GM18505 (cell line): Measurements from ENCODE around the gene AATK.

Source experiments
- ATAC-seq: cut with Tn5 transposase; IDR thresholded peaks from one replicate; pipeline ENCODE4 v1.9.1; 2021; ENCODE audit not compliant: unreplicated experiment
- POLR2A ChIP-seq: IDR thresholded peaks from 4 replicates; pipeline ENCODE4 v1.6.1; 2011; ENCODE audit warnings: borderline replicate concordance; ENCODE audit not compliant: insufficient read depth, insufficient read length; ENCODE audit errors: extremely low read depth

The AATK gene

DNA sequence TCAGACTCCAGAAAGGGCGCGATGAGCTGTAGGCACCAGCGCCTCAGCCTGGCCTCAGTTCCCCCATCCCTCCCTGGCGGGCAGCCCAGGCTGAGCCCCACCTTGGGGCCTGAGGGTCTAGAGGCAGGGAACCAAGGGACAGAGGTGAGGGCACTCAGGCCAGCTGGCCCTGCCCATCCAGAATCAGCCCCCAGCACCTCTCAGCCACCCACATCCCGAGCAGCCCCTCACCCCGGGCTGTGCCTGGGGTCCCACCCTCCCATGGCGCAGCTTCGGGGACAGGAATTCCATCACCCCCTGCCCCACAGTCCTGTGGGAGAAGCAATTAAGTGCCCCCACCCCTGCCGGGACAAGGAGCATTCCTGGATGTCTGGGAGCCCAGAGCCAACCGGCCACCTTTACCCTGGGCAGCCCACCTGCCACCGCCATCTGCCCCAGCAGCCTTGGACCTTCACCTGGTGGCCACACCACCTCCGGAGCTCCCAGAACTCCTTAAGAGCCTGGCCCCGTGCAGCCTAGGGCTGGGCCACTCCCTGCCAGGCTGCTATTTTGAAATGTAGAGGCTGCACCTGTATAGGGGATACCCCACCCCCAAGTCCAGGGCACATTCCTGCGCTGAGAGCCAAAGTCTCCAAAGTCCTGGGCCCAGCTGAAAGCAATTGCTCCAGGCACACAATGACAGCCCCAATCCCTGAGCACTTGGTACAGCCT lies 34.4 kb downstream of the AATK start:
- TF ChIP-seq POLR2A, result no peak
- ATAC-seq, result no peak

- ATAC-seq, result no peak
- TF ChIP-seq POLR2A, result no peak
These were observed 35.3 kb downstream of the AATK start for GRCh38 chr17:81130385-81131361.

GRCh38 chr17:81129711-81130367 lies 36.2 kb downstream of the AATK start:
- no peak for TF ChIP-seq POLR2A

DNA sequence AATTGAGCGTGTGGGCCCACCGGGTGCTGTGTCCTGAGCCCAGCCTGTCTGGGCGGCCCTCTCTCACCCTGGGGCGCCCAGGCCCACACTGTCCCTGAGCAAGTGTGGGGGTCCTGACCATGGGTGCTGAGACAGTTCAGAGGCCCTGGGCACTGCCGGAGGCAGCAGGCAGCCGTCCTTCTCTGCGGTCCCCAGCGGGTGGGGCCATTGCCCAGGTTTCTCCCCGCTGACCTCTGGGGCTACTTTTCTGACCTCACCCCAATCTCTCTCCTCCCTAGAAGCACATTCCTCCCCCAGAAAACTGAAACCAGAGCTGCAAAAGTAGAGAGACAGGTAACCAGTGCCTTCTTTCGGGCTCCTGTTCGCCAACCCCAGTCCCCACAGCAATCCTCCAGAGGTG lies 36.7 kb downstream of the AATK start:
- no peak for ATAC-seq
- no peak for TF ChIP-seq POLR2A

More at GRCh38 chr17:81129711-81130367, 36.2 kb downstream of the AATK start:
- no peak for ATAC-seq

DNA sequence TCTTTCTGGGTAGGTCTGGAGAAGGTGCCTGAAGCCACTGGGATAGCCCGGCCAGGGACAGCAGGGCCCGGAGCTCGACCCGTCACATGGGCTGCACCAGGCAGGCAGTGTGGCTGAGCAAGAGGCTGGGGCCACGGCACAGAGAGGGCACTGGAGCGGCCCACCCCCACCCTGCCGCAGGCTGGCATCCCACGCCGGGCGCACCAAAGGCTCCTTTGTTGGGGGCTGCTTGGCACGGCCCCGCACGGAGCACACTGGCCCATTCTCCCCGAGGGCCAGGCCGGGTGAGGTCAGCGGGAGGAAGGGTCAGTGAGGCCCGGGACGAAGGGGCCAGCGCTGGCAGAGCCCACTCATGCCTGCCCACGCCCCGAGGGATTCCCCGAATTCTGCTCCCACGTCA lies 37.2 kb downstream of the AATK start:
- no peak for TF ChIP-seq POLR2A
- no peak for ATAC-seq

- ATAC-seq, result no peak
These were observed 37.7 kb downstream of the AATK start for GRCh38 chr17:81128338-81128737.

GRCh38 chr17:81127526-81128177 lies 38.4 kb downstream of the AATK start:
- no peak for ATAC-seq
- TF ChIP-seq POLR2A, result no peak

More at GRCh38 chr17:81128338-81128737, 37.7 kb downstream of the AATK start:
- no peak for TF ChIP-seq POLR2A

DNA sequence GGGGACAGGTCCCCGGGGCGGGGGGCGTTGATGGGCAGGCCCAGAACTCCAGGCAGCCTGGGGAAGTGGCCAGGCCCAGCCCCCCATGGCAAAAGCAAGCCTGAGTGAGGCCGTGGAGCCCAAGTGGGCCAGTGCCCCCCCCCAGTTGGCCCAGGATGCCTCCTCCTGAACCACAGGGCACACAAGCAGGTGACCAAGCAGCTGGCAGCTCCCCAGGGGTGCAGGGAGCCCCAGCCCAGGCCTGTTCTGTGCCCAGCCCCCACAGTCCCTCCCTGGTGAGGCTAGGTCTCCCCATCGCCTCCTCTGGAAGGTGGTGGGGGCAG lies 38.9 kb downstream of the AATK start:
- no peak for ATAC-seq
- no peak for TF ChIP-seq POLR2A

DNA sequence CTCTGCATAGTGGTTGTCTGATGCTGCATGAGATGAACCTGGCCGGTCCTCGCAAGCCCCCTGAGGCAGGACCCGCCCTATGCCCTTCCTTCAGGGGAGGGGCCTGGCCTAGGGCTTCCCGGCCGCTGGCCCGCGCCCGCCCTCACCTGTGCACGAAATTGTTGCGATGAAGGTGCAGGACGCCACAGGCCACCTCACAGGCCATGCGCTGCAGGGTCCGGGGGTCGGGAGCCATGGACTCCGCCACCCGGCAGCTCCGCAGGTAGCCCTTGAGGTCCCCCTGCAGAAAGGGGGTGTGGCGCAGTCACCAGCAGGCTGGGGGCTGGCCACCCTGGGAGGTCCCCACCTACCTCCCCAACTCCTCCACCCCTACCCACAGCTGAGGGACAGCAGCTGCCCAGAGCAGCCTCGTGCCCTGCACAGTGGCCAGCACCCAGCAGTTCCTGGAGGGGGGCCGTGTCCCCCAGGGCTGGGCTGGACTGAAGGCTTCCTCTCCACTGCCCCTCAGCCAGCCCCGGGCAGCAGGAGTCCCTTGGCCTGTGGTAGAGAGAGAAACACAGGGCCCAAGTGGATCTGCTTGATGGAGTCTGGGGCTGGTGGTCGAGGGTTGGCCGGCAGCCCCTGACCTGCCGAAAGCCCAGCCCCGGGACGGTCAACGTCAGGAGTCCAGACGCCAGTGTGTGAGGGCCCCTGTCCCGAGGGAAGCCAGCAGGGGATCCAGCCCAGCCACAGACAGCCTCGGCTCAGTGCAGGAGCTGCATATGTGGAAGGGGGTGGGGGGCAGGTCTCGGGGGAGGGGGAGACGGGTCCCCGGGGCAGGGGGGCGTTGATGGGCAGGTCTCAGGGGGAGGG lies 39.5 kb downstream of the AATK start:
- TF ChIP-seq POLR2A, result no peak
- ATAC-seq, result no peak

DNA sequence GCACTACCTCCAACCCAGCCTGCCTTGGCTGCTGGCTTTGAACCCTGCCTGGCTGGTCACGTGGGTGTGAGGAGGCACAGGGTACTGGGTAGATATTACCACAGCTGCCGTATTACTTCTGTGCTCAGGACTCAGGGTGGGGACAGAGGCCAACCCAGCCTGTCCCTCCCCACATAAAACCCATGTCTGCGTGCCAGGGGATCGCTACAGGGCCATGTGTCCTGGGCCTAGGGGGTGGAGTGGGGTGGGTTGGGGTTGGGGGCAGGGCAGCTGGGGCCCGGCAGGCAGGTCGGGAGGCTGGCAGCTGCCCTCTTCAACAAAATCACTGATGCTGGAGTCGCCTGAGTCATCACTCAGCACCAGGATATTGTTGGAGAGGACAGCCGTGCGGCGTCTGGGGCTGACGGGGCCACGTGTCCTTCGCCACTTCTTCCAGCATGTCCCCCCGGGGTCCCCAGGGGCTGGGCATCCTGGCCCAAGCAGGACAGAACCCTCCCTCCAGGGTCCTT lies 40.4 kb downstream of the AATK start:
- no peak for TF ChIP-seq POLR2A
- ATAC-seq, result no peak

DNA sequence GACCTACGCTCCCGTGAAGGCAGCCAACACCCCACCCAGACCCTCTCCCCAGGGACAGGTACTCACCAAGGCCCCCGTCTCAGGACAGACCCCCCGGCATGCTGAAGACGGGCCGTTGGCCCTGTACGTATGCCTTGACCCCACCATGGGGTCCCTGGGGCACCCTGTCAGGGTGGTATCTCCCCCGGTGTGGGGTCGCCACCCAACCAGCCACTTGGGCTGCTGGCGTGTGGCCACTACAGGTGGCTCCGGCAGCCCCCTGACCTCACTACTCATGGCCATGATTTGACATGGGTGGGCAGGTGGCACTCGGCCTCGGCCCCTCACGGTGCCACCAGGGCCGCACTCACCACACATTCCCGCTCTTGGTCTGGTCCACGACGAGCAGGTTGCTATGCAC lies 41.6 kb downstream of the AATK start:
- ATAC-seq, result no peak

DNA sequence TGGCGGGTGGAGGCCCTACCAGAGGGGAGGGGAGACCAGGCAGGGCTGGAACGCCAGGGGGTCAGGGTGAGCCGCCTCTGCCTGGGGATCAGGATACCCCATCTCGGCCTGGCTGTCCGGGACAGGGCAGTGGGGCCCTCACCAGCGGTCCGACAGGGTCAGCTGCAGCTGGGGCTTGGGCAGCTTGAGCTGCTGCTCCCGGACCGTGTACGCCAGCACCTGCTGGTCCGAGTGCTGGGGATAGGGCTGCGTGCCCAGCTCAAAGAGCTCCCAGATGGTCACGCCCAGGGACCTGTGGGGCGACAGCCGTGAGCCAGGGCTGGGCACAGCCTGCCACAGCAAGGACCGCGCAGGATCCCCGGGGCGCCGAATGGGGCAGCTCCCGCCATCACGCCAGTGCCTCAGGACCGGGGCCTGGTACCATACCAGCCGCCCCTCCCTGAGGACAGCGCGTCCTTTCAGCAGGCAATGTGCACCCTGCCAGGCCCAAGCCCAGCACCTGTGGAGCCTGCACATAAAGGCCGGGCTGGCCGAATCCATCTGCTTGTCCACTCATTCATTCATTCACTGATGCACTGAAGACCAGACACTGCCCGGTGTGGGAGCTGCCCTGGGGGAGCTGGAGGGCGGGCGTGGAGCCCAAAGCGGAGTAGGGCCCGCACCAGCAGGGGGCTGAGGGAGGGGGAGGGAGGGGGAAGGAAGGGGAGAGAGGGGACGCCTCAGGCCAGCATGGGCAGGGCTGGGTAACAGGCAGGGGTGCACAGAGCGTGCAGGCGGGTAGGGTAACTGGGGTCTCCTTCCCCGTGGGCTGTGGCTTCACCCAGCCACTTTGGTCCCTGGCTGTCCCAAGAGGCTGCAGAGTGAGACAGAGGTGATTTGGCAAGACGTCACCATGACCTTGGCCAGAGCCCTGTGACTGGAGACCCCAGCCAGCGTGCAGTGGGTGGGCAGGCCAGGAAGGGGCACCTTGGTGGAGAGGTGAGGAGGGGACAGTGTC lies 42.7 kb downstream of the AATK start:
- TF ChIP-seq POLR2A, result no peak
- no peak for ATAC-seq

More for the DNA sequence above, 41.6 kb downstream of the AATK start:
- no peak for TF ChIP-seq POLR2A
